ENCODE data around the gene WIPI1. TPM values are rescaled to one million over a fixed set of nuclear protein-coding genes. Genes with fewer than 3 reads are reported as not detected.
A peak's percentile ranks its signal among the peaks of the same experiment; 100 is the strongest.

The WIPI1 gene
- total RNA-seq, 1 experiment from 2014 or later = 21.8 TPM

DNA sequence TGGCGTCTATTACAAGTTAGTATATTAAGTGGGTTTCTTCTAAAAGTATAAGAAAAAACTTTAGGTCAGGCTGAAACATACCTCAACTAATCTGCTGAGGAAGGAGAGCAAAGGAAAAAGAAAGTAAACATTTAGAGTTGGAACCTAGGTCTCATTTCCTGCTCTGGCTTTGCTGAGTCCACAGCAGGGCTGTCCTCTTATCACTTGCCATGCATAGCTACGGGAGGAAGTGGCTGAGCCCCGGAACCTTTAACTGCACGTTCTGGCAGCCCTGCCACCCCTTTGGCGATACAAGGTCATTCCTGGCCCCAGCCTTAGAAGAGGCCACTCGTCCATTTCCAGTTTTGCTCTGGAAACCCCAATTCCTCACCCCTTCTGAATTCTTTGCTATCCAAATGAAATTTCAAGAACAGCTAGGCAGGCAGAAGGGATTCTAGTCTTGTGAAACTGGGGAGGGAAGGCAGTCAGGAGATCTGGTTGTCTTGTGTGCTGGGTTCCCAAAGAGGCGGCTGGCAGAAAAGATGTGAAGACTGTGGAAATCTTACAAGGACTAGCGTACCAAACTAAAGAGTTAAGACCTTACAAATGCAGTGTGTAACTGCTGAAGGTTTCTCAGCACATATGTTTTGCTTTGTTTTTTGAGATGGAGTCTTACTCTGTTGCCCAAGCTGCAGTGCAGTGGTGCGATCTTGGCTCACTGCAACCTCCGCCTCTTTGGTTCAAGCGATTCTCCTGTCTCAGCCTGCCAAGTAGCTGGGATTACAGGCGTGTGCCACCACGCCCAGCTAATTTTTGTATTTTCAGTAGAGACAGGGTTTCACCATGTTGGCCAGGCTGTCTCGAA lies 19.1 kb downstream of the WIPI1 start:
- CTCF ChIA-PET = interaction anchor here (0.5 to 0.6 kb wide), 3 partner anchors 18 to 554 kb away, joined by 3 to 5 read pairs (median 3); no protein-coding TSS in a partner anchor
- Histone ChIP-seq H3K36me3 (ENCODE audit: control insufficient read depth, insufficient read depth, low read length) (no peaks in the 10 kb centered on the region), H3K9me3 (no peaks in the 10 kb centered on the region), H3K4me3 (ENCODE audit: low read depth, low read length) (no peak overlapping the region), H3K27me3 (replicated peaks; ENCODE audit: control insufficient read depth, insufficient read depth, low read length) (no peaks in the 10 kb centered on the region), H3K4me1 (peaks cover 22% of the 10 kb centered on the region)
- H3K27me3 Mint-ChIP-seq (ENCODE audit: insufficient read depth, unreplicated experiment) = no peaks in the 10 kb centered on the region
- intact Hi-C loops (cut with micrococcal nuclease; ENCODE audit: unreplicated experiment) = loop anchor here (2.0 to 5.0 kb wide), 2 partner anchors 19 to 191 kb away; partner anchors contain the start of genes AMZ2 and WIPI1
- no peak overlapping the region for H3K4me3 Mint-ChIP-seq (ENCODE audit: unreplicated experiment)
- H3K4me1 Mint-ChIP-seq (ENCODE audit: low read depth, unreplicated experiment) = peaks cover 22% of the 10 kb centered on the region
- BruUV-seq (replicated peaks) = no TSS peak
- no peaks in the 10 kb centered on the region for H3K9me3 Mint-ChIP-seq (ENCODE audit: unreplicated experiment)
- POLR2A ChIA-PET = interaction anchor here (0.7 to 1.2 kb wide), 2 partner anchors 19 to 1199 kb away, joined by 6 to 8 read pairs; partner anchors contain the start of gene WIPI1
- TF ChIP-seq, protein P1, sequence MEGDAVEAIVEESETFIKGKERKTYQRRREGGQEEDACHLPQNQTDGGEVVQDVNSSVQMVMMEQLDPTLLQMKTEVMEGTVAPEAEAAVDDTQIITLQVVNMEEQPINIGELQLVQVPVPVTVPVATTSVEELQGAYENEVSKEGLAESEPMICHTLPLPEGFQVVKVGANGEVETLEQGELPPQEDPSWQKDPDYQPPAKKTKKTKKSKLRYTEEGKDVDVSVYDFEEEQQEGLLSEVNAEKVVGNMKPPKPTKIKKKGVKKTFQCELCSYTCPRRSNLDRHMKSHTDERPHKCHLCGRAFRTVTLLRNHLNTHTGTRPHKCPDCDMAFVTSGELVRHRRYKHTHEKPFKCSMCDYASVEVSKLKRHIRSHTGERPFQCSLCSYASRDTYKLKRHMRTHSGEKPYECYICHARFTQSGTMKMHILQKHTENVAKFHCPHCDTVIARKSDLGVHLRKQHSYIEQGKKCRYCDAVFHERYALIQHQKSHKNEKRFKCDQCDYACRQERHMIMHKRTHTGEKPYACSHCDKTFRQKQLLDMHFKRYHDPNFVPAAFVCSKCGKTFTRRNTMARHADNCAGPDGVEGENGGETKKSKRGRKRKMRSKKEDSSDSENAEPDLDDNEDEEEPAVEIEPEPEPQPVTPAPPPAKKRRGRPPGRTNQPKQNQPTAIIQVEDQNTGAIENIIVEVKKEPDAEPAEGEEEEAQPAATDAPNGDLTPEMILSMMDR (IDR thresholded peaks at IDR 0.05; ENCODE audit: insufficient read depth in 1 of 2, low read depth in 1 of 2, low read length in 1 of 2, severe bottlenecking in 1 of 2, unreplicated experiment in 1 of 2) = no peak
- H3K36me3 Mint-ChIP-seq (ENCODE audit: insufficient read depth, unreplicated experiment) = peaks cover 14% of the 10 kb centered on the region
- H3K27ac Mint-ChIP-seq (ENCODE audit: unreplicated experiment) = no peak overlapping the region
- DNase-seq = no peak

DNA sequence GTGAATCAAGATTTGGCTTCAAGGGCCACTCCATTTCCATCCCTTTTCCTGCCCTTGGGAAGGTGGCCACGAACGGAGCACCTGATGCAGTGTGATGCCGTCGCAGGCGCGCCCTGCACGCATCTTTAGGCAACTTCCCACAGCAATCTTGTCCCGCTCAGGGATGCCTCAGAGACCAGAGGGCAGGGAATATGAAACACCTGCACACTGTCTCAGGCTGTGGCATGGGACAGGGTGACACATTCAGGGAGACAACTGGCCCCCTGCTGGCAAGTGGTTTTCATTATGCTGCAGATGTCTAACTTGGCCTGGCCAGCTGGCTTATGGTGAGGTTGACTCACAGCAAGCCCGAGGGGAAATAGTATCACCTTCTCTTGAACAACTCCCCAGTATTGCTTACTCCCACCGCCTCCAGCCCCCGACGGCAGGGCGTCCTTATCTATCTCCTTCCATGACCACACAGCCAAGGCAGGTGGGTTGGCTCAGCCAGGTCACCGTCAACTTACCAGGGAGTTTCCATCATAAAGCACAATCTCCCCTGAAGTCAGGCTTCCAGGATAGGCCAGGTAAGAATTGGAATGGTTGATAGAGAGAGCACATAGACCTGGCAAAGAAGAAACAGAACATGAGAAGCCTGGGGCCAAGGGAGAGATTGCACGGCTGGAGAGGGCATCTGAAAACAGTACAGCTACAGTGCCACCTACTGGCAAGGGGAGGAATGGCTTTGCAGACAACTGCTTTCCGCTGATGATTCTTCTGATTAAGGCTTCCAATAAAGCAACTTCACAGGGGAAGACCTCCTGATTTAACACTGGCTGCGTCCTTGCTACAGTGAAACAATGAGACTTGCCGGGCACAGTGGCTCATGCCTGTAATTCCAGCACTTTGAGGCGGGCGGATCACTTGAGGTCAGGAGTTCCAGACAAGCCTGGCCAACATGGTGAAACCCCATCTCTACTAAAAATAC lies 21.1 kb downstream of the WIPI1 start:
- no peaks in the 10 kb centered on the region for H3K9me3 ChIP-seq
- TF ChIP-seq, protein P1 (IDR thresholded peaks at IDR 0.05; ENCODE audit: insufficient read depth in 1 of 2, low read depth in 1 of 2, low read length in 1 of 2, severe bottlenecking in 1 of 2, unreplicated experiment in 1 of 2) = peak; percentile 93 to 94
- no peaks in the 10 kb centered on the region for H3K36me3 ChIP-seq (ENCODE audit: control insufficient read depth, insufficient read depth, low read length)
- H3K4me3 ChIP-seq (ENCODE audit: low read depth, low read length) = no peak overlapping the region
- BruUV-seq (replicated peaks) = no TSS peak
- H3K27ac Mint-ChIP-seq (ENCODE audit: unreplicated experiment) = no peak overlapping the region
- DNase-seq = peak; percentile 76 to 83
- CTCF ChIA-PET = interaction anchor here (0.6 to 2.1 kb wide), 11 partner anchors 8 to 1221 kb away, joined by 3 to 12 read pairs (median 3); partner anchors contain the start of genes SLC16A6 and WIPI1
- H3K27me3 Mint-ChIP-seq (ENCODE audit: insufficient read depth, unreplicated experiment) = no peaks in the 10 kb centered on the region
- POLR2A ChIA-PET = interaction anchor here (0.6 kb wide), 1 partner anchor 171 kb away, joined by 3 read pairs; no protein-coding TSS in a partner anchor
- no peak overlapping the region for H3K4me3 Mint-ChIP-seq (ENCODE audit: unreplicated experiment)
- peaks cover 9% of the 10 kb centered on the region for H3K36me3 Mint-ChIP-seq (ENCODE audit: insufficient read depth, unreplicated experiment)
- intact Hi-C loops (cut with micrococcal nuclease; ENCODE audit: unreplicated experiment) = loop anchor here (1.0 to 5.0 kb wide), 7 partner anchors 21 to 264 kb away; partner anchors contain the start of genes AMZ2 and WIPI1
- no peaks in the 10 kb centered on the region for H3K27me3 ChIP-seq (replicated peaks; ENCODE audit: control insufficient read depth, insufficient read depth, low read length)
- peaks cover 12% of the 10 kb centered on the region for H3K4me1 ChIP-seq
- H3K4me1 Mint-ChIP-seq (ENCODE audit: low read depth, unreplicated experiment) = peaks cover 14% of the 10 kb centered on the region
- H3K9me3 Mint-ChIP-seq (ENCODE audit: unreplicated experiment) = no peaks in the 10 kb centered on the region
